Medulla oblongata (tissue), 1 donor: ENCODE measurements around the gene FAM107B.
A peak's percentile ranks its signal among the peaks of the same experiment; 100 is the strongest.
"Not testable (repeated sequence)": the region's sequence is repeated elsewhere in the genome, so short reads cannot be mapped to it uniquely, and the experiment has no call there.

Source experiments
- DNase-seq: peaks from one replicate; pipeline ENCODE4 v3.0.0-alpha.2; 2015; ENCODE audit errors: extremely low spot score

The FAM107B gene

DNA sequence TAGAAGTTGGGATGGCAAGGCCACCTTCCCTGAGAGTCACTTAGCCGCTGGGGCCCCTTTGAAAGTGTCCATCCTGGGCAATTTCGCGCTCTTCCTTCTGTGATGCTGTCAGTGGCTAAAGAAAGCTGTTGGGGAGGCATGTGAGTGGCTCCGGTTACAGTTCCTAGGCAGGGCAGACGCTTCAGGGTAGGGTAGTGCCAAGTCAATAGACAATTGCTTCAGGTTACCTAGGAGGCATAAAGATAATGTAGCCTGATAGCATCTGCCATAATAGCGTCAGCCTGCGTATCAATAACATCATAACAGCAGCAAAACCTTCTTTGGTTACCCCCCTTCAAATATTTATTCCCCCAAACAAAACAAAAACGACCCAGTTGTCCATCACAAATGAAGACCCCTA, at the start of gene FAM107B:
FAM107B (minus strand) TSS at position 101 of the 400 bp plus-strand sequence. CDS start 234 bp downstream, outside the sequence.
- DNase-seq: no peak

DNA sequence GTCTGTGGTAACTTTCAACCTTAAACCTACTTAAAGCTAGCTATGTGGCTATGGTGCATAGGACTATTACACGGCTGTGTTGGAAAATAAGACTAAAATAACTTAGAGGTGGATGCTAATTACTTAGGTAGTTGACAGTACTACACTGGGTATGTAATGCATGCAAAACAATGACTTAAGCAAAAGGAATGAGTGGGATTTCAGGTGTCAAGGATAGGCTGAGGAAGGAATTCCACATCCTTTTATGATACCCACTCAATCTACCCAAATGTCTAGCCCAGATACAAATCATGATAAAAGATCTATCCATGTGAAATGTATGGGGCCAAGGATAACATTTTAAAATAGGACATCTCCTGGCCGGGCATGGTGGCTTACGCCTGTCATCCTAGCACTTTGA, 49.3 kb upstream of the FAM107B start:
- DNase-seq: no peak

DNA sequence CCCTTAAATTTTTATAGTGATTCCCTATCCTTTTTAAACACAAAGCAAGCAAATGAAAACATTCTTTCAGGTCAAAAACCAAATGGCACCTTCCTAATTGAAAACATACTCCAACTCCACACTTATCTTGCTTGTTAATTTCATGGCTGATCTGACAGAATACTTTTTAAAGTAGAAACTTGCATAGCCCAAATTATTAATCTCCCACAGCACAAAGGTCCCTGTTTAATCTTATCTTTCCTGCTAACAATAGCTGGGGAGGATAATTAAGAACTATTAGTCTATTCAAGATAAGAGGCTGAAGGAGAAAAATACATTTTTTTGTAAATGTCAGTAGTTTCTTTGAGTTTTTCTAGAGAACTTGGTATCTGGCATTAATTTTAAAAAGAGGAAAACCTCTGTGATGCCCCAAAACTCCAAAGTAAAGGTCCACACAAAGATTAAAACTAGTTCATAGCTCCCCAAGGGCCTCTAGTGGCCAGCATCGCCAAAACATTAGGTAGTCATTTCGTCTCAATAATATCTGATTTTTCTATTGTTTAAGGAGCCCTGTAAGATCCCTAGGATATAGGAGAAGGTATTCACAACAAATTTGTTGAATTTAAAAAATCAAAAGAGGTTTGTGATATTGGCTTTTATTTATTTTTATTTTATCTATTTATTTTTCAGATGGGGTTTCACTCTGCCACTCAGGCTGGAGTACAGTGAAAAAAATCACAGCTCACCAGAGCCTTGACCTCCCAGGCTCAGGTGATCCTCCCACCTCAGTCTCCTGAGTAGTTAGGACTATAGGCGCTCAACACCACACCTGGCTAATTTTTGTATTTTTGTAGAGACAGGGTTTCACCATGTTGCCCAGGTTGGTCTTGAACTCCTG, 48.4 kb upstream of the FAM107B start:
- DNase-seq: peak; percentile 74

DNA sequence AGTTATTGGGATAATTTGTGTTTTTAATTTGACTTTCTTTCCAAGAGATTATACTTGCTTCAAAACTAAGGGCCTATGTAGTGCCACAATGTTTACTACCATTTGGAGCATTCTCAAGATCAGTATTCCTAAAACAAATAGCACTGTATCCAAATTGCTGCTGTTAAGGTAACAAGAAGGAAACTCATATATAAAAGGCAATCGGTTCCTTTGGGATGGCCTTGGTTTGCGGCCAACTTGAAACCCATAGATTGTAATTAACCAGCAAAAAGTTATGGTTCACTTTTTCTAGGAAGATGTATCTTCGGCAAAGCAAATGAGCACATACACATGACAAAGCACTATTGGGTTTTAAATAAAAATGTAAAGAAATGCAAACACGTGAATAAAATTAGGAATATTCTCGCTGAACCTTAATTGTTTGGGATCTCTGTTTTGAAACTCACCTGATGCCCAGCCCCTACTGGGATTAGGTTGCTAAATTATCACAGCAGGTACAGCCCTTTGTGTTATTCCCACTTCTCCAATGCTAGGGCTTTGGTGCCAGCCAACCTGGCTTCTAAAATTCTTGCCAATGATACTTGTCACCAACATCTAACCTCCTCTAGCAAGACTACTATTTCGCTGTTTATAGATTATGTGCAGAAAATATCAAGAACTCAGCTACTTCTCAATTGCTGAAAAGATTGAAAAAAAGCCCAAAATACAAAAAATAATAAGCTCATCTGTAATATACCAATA, 47.1 kb upstream of the FAM107B start:
- DNase-seq: no peak

DNA sequence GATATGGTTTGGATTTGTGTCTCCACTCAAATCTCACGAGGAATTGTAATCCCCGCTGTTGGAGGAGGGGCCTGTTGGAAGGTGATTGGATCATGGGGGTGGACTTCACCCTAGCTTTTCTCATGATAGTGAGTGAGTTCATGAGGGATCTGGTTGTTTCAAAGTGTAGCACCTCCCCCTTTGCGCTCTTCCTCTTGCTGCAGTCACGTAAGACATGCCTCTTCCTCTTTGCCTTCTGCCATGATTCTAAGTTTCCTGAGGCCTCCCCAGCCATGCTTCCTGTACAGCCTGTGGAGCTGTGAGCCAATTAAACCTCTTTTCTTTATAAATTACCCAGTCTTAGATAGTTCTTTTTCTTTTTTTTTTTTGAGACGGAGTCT, 46.1 kb upstream of the FAM107B start:
- no peak for DNase-seq

DNA sequence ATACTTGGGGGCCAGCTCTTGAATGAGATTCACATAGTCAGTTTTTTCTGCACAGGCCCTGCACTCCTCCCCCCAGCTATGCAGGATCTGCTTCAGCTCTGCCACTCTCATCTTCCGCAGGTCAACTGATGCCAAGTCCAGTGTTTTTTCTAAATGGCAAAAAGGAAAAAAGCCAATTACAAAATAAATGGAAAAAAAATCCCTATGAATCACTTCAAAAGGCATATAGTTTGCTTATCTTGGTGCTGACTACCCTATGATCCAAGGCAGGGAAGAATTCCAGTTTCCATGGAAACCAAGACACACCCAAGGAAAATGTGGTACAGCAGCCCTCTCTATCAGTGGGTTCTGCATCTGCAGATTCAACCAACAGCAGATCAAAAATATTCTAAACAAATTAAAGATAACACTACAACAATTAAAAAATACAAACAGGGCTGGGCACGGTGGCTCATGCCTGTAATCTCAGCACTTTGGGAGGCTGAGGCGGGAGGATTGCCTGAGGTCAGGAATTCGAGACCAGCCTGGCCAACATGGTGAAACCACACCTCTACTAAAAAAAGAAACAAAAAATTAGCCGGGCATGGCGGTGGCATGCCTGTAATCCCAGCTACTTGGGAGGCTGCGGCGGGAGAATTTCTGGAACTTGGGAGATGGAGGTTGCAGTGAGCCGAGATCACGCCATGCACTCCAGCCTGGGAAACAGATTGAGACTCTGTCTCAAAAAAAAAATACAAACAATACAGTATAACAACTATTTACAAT, 45.5 kb upstream of the FAM107B start:
- no peak for DNase-seq

DNA sequence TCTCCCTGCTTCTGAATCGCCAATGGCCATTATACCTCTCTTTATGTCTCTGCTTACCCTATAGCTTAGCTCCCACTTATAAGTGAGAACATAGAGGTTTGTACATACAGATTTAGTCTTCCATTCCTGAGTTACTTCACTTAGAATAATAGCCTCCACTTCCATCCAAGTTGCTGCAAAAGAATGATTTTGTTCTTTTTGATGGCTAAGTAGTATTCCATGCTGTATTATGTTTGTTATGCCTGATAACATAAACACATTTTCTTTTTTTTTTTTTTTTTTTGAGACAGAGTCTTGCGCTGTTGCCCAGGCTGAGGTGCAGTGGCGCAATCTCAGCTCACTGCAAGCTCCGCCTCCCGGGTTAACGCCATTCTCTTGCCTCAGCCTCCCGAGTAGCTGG, 42.0 kb upstream of the FAM107B start:
- DNase-seq: not testable (repeated sequence)

DNA sequence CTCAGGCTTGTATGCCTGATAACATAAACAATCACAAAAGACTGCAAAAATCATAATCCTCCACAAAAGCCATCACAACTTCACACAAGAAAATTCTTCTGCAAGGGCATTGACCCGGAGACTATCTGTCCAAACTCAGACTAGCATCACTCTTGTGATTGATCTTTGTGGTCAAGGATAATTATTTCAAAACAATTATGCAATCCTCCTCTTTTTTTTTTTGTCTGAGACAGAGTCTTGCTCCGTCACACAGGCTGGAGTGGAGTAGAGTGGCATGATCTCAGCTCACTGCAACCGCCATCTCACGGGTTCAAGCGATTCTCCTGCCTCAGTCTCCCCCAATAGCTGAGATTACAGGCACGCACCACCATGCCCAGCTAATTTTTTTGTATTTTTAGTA, 41.0 kb upstream of the FAM107B start:
- DNase-seq: no peak

DNA sequence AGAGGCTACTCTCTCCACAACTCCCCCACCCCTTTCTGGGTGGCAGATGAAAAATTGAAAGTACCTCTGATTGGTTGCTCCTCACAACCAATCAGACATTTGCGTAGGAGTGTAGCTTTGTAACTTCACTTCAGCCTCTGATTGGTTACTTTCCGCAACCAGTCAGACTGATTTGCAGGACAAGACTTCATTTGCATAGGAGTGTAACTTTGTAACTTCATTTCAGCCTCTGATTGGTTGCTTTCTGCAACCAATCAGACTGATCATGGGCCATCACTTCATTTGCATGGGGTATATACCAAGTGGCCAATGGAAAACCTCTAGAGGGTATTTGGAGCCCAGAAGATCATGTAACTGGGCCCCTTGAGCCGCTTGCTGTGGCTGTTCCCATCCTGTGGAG, 37.6 kb upstream of the FAM107B start:
- no peak for DNase-seq

DNA sequence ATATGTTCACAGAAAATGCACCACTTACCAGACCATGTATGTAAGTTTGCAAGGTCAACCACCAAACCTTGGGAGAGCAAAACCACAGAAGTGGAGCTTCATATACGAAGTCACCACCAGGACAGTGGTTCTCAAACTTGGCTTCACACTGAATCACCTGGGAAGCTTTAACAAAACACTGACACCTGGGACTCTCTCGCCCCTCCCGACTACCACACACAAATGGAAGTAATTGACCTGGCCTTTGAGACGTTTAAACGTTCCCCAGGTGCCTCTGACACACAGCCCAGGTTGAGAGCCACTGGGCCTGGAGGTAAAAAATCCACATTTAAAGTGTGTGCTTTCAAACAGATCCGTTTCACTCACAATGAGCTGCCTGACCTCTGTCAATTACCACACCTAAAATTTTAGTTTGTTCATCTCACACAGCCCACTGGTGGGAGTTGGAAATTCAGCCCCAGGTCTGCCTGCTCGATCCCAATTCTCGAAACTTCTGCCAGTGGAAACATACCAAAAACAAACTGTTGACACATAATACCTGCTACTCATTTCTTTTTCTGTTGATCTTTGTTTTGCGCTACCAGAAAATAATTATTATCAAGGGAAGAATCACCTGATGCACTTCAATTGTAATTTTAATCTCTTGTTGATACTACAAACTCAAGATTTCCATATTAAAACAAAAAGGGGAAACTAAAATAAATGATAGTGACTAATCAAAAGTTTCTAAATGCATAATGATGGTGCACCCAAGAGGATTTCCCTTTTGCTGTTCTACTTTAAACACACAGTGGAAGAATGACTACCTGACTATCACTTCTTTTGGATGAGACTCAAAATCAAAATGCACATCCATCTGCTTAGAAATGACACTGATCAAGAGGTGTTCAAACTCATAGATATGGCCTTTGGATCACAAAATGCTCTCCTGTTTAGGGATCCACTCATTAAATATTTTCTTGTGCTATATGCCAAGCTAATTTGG, 36.6 kb upstream of the FAM107B start:
- DNase-seq: no peak

DNA sequence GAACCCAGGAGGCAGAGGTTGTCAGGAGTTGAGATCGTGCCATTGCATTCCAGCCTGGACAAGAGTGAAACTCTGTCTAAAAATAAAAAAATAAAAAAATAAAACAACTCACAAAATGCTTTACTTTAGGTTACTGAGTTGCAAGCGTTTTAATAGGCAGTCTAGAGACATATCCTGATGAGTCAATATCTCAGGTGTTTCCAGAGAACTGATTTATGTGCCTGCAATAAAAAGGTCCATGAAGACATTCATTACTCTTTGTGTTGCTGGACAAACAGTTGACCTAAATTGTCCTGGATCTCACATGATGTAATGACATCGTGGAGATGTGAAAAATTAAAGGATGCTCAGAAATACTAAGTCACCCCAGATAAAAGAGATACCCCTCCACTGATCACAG, 31.6 kb upstream of the FAM107B start:
- DNase-seq: no peak

DNA sequence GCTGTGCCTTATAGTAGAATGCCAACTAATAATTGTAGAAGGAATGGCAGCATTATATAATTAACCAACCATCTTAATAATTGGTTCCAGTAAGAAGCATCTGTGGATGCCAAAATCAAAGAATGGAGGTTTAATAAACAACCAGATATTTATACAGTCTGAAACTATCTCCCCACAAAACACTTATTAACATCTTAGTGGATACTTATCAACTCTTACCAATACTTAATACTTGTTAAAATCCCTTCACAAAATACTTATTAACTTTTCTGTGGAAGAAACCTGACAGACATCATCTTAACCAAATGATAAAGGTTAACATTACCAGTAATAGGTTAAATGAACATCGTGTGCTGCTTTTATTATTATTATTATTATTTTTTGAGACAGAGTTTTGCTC, 29.1 kb upstream of the FAM107B start:
- DNase-seq: no peak

DNA sequence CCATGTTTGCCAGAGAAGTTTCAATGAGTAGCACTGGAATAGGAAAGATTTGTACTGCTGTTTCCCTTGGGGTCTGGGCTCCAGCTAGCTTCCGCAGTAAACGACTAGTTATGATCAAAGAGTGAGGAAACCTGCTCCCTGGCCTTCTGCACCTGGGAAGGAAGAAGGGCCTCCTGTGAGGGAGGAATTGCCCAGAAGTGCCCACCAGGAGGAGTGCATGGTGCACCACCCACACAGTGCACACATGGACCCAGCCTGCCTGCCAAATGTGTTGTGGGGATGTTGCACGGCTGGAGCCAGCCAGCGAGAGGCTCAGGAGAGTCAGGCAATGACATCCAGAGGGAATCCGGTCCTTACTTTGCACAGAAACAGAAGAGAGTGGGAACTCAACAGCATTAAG, 27.0 kb upstream of the FAM107B start:
- no peak for DNase-seq

DNA sequence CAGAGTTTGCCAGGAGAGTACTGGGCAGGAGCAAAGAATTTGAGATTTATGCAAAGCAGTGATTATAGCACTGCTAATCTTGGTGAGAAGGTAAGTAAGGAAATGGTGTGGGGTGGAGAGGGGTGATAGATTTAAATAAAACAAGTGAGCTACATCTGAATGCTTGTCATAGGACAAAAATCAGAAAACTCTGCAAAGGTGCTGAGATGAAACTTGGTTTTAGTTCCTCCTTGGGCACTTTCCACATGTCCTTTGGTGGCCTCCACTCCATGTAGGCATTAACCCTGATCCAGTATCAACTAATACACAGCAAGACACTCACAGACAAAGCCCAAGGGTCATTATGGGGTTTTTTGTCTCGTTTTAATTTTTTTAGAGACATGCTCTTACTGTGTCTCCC, 25.7 kb upstream of the FAM107B start:
- no peak for DNase-seq

DNA sequence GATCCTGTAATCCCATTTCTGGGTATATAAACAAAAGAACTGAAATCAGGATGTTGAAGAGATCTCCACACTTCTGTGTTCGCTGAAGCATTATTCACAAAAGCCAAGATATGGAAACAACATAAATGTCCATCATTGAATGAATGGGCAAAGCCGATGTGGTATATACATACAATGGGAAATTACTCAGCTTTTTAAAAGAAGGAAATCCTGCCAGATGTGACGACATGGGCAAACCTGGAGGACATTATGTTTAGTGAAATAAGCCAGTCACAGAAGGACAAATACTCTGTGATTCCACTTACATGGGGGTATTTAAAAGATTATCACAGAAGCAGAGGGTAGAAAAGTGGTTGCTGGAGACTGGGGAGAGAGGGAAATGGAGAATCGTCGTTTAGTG, 23.9 kb upstream of the FAM107B start:
- no peak for DNase-seq

DNA sequence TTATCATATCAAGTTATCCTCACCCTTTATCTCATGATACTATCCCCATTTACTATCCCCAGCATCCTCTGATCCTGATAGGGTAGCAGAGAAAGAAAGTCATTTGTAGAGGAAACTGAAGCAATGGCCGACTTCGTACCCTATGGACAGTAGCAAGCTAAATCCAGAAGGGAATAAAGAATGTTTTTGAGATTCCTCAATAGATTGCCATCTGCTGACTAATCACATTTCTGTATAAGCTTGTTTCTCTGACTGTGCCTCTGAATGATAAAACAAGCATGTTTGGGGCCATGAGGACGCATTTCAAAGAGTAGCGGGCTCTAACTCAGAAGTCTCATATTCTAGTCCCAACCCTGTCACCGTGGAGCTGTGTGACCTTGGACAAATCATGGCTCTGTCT, 13.2 kb upstream of the FAM107B start:
- DNase-seq: no peak

DNA sequence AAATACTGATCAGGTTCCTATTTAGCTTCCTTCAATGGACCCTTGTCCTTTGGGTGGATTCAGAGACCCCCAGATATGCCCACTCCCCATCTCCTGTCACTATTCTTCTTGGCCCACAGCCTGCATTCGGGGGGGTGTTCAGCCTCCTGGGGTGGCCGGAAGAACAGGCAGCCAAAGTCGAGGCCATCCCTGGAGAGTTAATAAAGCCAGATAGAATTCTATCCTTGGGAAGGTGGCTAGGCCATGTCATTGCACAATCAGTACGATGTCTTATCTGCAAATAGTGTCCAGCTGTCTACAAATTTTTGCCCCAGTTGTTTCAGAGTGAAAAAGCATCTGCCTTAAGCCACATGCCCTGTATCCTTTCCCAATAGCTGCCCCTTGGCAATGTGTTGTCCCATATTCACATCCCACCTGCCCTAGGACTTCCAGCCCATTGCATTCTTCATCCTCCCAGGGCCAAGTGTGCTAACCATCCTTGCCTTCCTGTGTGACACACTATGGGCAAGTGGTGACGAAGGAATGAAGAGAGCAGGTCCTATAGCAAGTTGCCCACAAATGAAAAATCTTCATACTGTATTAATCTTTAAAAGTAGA, 9.9 kb upstream of the FAM107B start:
- DNase-seq: no peak

DNA sequence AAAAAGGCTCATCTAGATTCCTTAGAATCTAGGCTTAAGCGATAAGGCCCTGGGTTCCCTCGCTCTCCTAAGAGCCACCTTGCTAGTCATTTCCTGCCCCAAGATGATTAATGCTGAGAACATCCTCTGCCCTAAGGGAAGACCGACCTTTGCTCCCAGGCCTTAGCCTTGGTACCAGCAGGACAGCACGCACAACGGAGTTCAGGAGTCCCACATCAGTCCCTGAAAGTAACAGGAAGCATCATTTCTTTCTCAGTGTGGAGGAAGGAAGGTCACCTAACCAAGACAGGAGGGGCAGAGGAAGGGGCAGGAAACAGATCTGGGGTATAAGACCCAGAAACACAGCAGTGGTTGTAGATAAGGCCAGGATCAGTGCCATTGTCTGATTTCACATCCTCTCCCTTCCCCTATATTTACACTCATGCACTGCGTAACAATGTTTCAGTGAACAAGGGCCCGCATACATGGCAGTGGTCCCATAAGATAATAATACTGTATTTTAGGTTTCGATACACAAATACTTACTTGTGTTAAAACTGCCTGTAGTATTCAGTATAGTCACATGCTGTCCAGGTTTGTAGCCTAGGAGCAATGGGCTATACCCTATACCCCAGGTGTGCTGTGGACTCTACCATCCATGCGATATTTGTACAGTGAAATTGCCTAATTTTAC, 8.1 kb upstream of the FAM107B start:
- DNase-seq: no peak

DNA sequence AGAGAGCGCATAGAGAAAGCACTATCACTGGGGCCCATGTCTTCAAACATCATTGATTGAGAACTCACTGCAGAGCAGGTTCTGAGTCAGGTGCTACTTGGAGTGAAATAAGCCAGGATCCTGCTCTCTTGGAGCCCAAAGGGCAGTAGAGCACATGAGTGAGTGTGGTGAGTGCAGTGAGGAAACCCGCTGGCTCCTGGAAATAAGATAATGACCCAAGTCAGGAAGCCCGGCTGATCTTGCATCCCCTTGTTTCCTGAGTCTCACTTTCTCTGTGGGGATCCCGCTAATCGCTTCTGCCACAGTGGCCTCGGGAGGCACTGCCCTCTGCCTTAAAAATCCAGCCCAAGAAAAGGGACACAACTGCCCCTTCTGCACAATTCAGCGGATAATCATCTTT, 7.1 kb upstream of the FAM107B start:
- DNase-seq: no peak

DNA sequence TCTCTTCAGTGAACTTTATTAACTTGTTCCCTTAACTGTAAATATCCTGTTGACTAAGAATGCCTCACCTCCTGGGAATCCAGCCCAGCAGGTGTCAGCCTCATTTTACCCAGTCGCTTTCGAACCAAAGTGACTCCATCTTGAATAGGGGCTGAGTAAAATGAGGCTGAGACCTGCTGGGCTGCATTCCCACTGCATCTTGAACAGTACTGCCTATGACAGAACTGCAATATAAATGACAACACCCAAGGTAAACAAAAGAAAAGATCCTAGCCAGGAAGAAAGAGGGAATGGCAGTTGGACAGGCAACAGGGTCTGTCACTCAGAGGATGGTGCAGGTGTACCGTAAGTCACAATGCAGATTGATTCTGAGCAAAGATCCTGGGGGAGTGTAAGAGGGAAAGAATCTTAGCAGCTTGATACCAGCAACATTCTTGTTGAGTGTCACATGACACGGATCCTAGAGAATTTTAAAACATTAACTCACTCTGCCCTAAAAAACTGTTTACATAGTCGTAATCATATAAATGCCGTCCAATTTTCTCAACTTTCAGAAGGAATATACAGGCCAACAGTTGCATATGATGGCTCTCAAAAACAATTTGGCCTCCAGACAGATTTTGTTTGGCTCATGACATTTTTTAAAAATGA, 4.4 kb upstream of the FAM107B start:
- DNase-seq: no peak
